Measurements from ENCODE around the gene NAXD.

The NAXD gene

GRCh38 chr13:110610955-110611595, 4.3 kb upstream of the NAXD start:
- H3K4me3 ChIP-seq (ENCODE audit: low read length): no peak overlapping the region

DNA sequence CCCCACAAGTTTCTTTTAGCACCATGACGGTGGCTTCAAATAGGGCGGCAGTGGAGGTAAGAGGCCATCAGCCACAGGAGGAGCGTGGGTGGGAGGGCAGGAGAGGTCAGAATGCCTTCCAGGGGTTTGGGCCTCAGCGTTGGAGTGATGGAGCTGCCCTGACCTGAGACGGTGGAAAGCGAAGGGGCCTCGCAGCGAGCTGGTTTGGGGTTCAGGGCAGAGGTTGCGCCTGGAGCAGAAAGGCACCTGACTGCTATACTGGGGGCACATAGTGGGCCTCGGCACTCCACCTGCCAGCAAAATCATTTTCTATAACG, 382 bp upstream of the NAXD start:
- peak overlapping the region; percentile 92; the same call in 1 of the 2 replicates for H3K4me3 ChIP-seq (ENCODE audit: low read length)

More at GRCh38 chr13:110610955-110611595, 4.3 kb upstream of the NAXD start:
- no peak for TF ChIP-seq ZNF274 (IDR thresholded peaks at IDR 0.05; ENCODE audit: low read depth, low read length)

DNA sequence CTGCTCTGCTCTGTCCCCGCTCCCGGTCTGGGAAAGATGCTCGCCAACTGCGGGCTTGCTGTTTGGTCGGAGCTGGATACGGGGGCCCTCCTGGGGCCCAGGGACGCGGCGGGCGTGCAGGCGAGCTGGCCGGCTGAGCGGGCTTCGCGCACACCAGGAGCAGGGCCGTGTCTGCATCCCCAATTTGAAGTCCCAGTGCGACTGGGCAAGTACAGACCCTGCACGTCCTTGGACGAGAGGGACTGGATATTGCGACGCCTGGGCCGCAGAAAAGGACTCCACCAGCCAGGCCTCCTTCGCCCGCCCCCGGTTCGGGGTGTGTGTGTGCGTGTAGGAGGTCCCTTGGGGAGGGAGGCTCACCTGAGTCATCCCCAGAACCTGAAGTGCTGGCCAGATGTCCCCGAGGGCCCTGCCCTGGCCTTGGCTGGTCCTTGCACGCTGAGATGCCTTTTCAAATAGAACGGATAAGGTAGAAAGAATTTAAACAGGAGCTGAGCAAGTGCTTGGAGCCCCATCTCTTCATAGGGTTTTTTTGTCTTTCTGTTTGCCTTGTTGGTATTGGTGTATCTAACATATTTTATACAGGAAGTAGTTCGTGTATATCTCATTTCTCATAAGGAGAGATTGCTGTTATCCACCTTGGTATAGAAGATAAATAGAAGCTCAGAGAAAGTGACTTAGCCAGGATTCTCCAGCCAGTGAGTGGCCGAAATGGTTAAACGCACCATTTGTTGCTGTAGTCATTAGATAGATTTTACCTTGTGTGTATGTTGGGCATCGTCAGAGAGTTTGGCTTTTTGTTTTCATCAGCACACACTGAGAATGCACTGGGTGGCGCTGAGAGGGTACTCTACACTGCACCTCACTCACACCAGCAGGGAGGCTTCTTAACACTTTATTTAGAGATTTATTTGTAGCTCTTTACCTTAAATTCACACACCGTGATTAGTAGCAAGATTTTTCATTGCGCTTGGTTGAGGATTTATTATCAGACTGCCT, 1.1 kb downstream of the NAXD start:
- peak overlapping the region; percentile 92 for H3K4me3 ChIP-seq (ENCODE audit: low read length)
- no peak for TF ChIP-seq ZNF274 (IDR thresholded peaks at IDR 0.05; ENCODE audit: low read depth, low read length)

More for the DNA sequence above, 382 bp upstream of the NAXD start:
- TF ChIP-seq ZNF274 (IDR thresholded peaks at IDR 0.05; ENCODE audit: low read depth, low read length): no peak

DNA sequence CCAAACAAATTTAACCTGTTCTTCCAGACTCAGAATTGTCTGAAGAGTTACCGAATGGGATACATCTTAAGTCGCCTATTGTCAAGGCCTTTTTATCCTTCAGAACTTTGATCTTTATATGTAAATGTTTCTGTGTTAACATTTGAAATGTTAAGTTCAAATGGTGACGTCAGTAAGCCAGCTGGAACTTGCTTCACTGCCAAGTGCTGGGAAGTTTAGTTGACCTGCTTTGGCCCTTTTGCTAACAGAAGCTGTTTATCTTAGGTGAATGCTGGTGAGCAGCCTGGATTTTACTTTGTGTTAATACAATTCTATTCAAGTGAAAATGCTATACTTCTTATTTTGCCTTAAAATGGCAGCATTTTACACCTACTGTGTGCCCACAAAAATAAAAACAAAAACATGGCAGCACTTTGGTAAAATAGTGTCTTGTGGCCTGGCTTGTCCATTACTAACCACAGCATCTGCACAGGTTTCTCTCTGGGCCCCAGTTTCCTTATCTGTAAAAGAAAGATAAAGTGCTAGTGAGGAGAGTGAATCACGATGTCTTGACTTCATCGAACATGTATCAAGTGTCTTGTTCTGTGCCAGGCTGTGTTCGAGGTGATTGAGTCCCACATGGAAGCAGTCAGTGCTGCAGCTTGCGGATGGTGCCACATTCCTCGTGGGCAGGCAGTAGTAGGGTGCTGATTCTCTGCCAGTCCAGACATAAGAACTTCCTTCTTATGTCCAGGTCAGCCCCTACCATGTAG, 2.2 kb downstream of the NAXD start:
- no peak overlapping the region for H3K4me3 ChIP-seq (ENCODE audit: low read length)
- no peak for TF ChIP-seq ZNF274 (IDR thresholded peaks at IDR 0.05; ENCODE audit: low read depth, low read length)

DNA sequence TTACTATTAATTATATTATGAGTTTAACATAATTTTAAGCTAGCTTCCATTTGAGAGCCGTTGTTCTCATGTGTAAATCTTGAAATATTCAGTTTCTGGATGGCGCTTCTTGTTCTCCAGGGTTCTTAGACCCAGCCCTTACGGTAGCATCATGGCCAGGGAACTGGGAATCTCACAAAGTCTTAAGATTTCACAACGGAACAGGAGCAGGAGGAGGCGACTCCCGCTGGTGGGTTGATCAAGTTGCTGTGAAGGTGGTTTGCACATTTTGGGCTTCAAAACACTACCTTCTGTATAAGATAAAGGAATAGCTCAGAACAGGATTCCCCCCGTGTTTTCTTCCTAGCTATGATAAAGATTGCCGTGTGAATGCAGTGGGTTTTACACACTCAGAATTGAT, 2.8 kb downstream of the NAXD start:
- H3K4me3 ChIP-seq (ENCODE audit: low read length): no peak overlapping the region
- no peak for TF ChIP-seq ZNF274 (IDR thresholded peaks at IDR 0.05; ENCODE audit: low read depth, low read length)

DNA sequence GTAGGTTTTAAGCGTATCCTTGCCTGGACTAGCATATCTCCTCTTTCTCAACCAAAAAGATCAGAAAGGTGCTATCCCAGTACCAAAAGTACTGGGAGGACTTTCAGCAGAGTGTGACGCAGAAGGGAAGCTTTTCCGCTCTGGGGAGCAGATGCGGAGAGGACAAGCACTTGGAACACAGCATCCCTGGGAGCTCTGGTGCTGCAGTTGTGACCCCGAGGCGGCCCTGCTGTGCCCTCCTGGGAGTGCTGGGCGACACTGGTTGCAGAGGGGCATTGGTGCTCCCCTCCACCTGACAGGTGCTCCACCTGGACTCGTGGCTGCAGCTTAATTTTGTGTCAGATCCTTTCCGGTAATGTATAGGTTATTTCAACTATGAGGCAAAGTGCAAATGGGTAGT, 3.4 kb downstream of the NAXD start:
- TF ChIP-seq ZNF274 (IDR thresholded peaks at IDR 0.05; ENCODE audit: low read depth, low read length): no peak

DNA sequence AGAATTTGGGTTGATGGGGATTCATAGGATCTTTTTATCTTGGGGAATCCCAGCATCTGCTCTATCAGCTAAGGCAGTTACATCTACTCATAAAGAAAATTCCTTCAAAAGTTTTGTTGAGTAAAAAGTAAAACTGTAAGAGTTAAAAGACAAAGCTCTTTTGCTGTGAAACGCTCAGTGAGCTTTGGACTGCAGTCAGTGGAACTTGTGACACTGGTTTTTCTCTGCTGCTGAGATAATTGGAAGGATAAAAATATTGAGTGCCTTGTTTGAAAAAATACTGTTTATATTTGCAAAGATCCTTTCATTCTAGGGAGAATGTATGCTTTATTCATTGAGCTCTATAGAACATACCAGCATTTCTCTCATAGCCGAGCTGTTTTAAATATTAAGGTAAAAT, 5.3 kb downstream of the NAXD start:
- H3K4me3 ChIP-seq (ENCODE audit: low read length): no peak overlapping the region
- no peak for TF ChIP-seq ZNF274 (IDR thresholded peaks at IDR 0.05; ENCODE audit: low read depth, low read length)

More for the DNA sequence above, 3.4 kb downstream of the NAXD start:
- no peak overlapping the region for H3K4me3 ChIP-seq (ENCODE audit: low read length)

- no peak overlapping the region for H3K4me3 ChIP-seq (ENCODE audit: low read length)
- TF ChIP-seq ZNF274 (IDR thresholded peaks at IDR 0.05; ENCODE audit: low read depth, low read length): no peak
Observed at GRCh38 chr13:110624766-110625756, 9.7 kb downstream of the NAXD start.

- no peak for TF ChIP-seq ZNF274 (IDR thresholded peaks at IDR 0.05; ENCODE audit: low read depth, low read length)
Observed at GRCh38 chr13:110625771-110626321, 10.5 kb downstream of the NAXD start.

GRCh38 chr13:110626521-110626920, 11.2 kb downstream of the NAXD start:
- TF ChIP-seq ZNF274 (IDR thresholded peaks at IDR 0.05; ENCODE audit: low read depth, low read length): no peak
- no peak overlapping the region for H3K4me3 ChIP-seq (ENCODE audit: low read length)

More at GRCh38 chr13:110625771-110626321, 10.5 kb downstream of the NAXD start:
- H3K4me3 ChIP-seq (ENCODE audit: low read length): no peak overlapping the region

DNA sequence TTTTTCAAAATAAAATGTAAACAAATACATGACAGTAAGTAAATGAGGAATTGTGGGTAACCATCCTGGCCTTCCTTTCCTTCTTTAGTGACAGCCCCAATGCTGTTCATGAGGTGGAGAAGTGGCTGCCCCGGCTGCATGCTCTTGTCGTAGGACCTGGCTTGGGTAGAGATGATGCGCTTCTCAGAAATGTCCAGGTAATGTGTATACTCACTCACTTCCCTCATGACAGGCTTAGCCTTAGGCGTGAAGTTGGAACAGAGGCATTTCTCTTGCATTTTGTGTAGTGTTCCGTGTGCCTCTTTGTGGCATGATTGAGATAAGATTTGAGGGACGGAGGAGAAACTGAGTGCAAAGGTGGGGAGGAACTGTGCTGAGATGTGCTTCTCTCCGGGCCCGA, 12.0 kb downstream of the NAXD start:
- H3K4me3 ChIP-seq (ENCODE audit: low read length): no peak overlapping the region
- TF ChIP-seq ZNF274 (IDR thresholded peaks at IDR 0.05; ENCODE audit: low read depth, low read length): no peak

- TF ChIP-seq ZNF274 (IDR thresholded peaks at IDR 0.05; ENCODE audit: low read depth, low read length): no peak
- no peak overlapping the region for H3K4me3 ChIP-seq (ENCODE audit: low read length)
Observed at GRCh38 chr13:110627761-110628476, 12.6 kb downstream of the NAXD start.

Data from GM08714 (cell line).